ENCODE measurements around the gene GABRG3. TPM values are rescaled to one million over a fixed set of nuclear protein-coding genes. Genes with fewer than 3 reads are reported as not detected.

The GABRG3 gene
- total RNA-seq, 1 experiment from 2014 or later = 0.15 TPM

- H2AFZ ChIP-seq (ENCODE audit: low read length) = no peak overlapping the region
- no peaks in the 10 kb centered on the region for H3K79me1 ChIP-seq (ENCODE audit: insufficient read depth, low read depth, low read length, poor library complexity, severe bottlenecking)
- Mint-ChIP-seq H3K27me3 (ENCODE audit: low read depth) (peaks cover 1% of the 10 kb centered on the region; the same call in 1 of the 2 replicates), H3K27ac (no peak overlapping the region; a peak in 1 of 7 replicates), H3K9me3 (no peaks in the 10 kb centered on the region), H3K4me3 (no peak overlapping the region), H3K36me3 (ENCODE audit: insufficient read depth in 1 of 3, low read depth in 3 of 3) (peaks cover 0 to 4% (median 0%) of the 10 kb centered on the region in 3 experiments; a peak in 2 of 7 replicates), H3K4me1 (peaks cover 2% of the 10 kb centered on the region in 2 experiments)
- H2BK12ac ChIP-seq (ENCODE audit: insufficient read length, low read depth, low read length) = no peak overlapping the region
- H3K23me2 ChIP-seq (ENCODE audit: insufficient read length, low read depth, low read length, poor library complexity, severe bottlenecking) = no peaks in the 10 kb centered on the region
- H3K9ac ChIP-seq (ENCODE audit: extremely low read depth, insufficient read length, low read length) = no peak overlapping the region
- no peak overlapping the region for H3K27ac ChIP-seq (ENCODE audit: insufficient read length, low read depth, low read length)
- H3K4me1 ChIP-seq (ENCODE audit: insufficient read depth, low read length) = no peaks in the 10 kb centered on the region
- no peak overlapping the region for H2BK20ac ChIP-seq (ENCODE audit: low read depth, low read length, poor library complexity, severe bottlenecking)
- H4K8ac ChIP-seq (replicated peaks; ENCODE audit: insufficient read length, low read depth, low read length) = no peak overlapping the region
- no peak overlapping the region for H3K23ac ChIP-seq (ENCODE audit: insufficient read length, low read depth, low read length)
- no peak overlapping the region for H2BK15ac ChIP-seq (ENCODE audit: low read depth, low read length)
- no peak overlapping the region for H3K56ac ChIP-seq (ENCODE audit: insufficient read length, low read depth, low read length)
- no peaks in the 10 kb centered on the region for H3K9me3 ChIP-seq (ENCODE audit: control insufficient read depth, low read depth, low read length)
- H4K91ac ChIP-seq (ENCODE audit: insufficient read length, low read depth, low read length) = no peak overlapping the region
- H2BK120ac ChIP-seq (ENCODE audit: low read depth, low read length, poor library complexity, severe bottlenecking) = no peak overlapping the region
- no peak overlapping the region for H3K4me2 ChIP-seq (ENCODE audit: insufficient read depth, insufficient read length, low read length)
- no peak overlapping the region for H4K5ac ChIP-seq (ENCODE audit: insufficient read length, low read depth, low read length)
- no peaks in the 10 kb centered on the region for H3K79me2 ChIP-seq (ENCODE audit: insufficient read depth, low read length)
- TF ChIP-seq CTCF (conservative IDR thresholded peaks at IDR 0.05) = no peak
- H3K27me3 ChIP-seq (ENCODE audit: insufficient read depth, low read length) = no peaks in the 10 kb centered on the region
- no peak overlapping the region for H3K4ac ChIP-seq (ENCODE audit: low read depth, low read length)
- no peaks in the 10 kb centered on the region for H4K20me1 ChIP-seq (ENCODE audit: control insufficient read depth, insufficient read depth, insufficient read length)
- no peak overlapping the region for H3K14ac ChIP-seq (ENCODE audit: insufficient read depth, low read length)
- H2BK5ac ChIP-seq (ENCODE audit: insufficient read length, low read length) = no peak overlapping the region
- H3K18ac ChIP-seq (ENCODE audit: insufficient read length, low read depth, low read length) = no peak overlapping the region
- no peak overlapping the region for H3T11ph ChIP-seq (ENCODE audit: low read length)
- WGBS (ENCODE audit: extremely low coverage, insufficient read length, low lambda C conversion rate) = no CpG with 5 or more reads among the region's 5 CpGs
- no peak for DNase-seq
- H2AK5ac ChIP-seq (ENCODE audit: insufficient read length, low read length) = no peak overlapping the region
Observed at GRCh38 chr15:26939398-26939797, 31.6 kb upstream of the GABRG3 start.
